GM19468 (cell line): ENCODE data around the gene TANC1.

Source experiments
- ATAC-seq: cut with Tn5 transposase; IDR thresholded peaks from one replicate; pipeline ENCODE4 v1.9.1; 2021; ENCODE audit warnings: mild to moderate bottlenecking, moderate library complexity, moderate number of reproducible peaks; ENCODE audit not compliant: unreplicated experiment; ENCODE audit errors: extremely low read depth

TANC1 gene

GRCh38 chr2:159275111-159275510 is 306.7 kb downstream of the TANC1 start:
- no peak for ATAC-seq

- no peak for ATAC-seq
Observed at GRCh38 chr2:159279700-159280099, 311.3 kb downstream of the TANC1 start.

GRCh38 chr2:159281002-159281401 is 312.6 kb downstream of the TANC1 start:
- no peak for ATAC-seq
